Measurements from ENCODE around the gene DDAH2.

Gene DDAH2

DNA sequence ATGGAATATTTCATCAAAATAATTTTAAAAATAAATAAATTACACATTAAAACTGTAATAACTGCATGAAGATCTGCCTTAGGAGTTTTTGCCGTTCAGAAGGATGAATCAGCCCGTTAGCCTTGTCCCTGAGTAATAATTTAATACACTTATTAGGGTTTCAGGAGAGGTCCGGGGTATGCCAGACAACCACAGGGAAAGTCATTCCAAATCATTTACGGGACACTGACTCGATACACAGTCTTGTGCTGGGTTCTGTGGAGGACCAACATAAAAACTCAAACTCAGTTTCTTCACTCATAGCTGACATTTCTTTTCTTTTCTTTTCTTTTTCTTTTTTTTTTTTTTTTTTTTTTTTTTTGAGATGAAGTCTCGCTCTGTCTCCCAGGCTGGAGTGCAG, 23.2 kb downstream of the DDAH2 start:
- TF ChIP-seq, protein P1, sequence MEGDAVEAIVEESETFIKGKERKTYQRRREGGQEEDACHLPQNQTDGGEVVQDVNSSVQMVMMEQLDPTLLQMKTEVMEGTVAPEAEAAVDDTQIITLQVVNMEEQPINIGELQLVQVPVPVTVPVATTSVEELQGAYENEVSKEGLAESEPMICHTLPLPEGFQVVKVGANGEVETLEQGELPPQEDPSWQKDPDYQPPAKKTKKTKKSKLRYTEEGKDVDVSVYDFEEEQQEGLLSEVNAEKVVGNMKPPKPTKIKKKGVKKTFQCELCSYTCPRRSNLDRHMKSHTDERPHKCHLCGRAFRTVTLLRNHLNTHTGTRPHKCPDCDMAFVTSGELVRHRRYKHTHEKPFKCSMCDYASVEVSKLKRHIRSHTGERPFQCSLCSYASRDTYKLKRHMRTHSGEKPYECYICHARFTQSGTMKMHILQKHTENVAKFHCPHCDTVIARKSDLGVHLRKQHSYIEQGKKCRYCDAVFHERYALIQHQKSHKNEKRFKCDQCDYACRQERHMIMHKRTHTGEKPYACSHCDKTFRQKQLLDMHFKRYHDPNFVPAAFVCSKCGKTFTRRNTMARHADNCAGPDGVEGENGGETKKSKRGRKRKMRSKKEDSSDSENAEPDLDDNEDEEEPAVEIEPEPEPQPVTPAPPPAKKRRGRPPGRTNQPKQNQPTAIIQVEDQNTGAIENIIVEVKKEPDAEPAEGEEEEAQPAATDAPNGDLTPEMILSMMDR (IDR thresholded peaks at IDR 0.05; ENCODE audit: insufficient read depth, low read depth, low read length, missing control alignments) = no peak

DNA sequence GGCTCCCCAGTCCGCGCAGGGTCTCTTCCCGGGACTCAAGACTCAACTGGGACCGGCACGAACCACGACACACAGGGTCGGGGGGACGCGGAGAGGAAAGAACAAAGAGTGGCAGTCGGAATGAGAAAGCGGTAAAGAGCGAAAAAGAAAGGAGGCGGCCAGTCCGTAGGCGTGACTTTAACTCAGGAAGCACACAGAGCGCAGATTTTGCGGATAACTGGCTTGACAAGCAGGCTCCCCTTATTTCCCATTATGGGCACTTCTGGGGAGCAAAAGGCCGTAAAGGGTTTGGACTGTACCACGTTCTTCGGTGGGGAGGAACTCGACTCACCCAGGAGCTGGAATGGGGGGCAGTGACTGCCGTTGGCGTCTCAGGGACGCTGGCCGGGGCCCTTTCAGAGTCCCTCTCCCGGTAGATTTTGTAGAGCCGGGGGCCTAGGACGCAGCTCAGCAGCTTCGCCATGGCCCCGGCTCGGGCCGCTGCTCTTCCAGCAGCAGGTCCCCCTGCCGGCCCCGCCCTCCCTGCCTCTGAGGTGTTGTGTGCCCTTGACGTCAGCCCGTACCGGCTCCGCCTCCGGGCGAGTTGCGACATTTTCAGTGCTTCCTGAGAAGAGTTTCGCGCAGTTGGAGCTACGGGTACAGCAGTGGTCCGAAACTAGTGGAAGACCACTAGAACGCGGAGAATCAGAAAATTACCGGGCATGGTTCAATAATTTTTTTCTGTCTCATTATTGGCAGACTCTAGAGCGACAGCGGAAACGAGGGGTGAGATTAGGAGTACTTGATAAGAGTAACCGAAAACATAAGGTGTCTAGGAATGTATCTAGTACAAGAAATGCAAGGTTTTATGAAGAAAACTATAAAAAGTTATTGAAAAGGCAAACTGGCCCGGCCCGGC, 26.0 kb downstream of the DDAH2 start, which contains the start of gene ABHD16A:
Gene ABHD16A, minus strand, starts transcription at position 506 of the 898 bp plus-strand sequence. Its CDS starts 43 bp downstream, at position 463.
- DNase-seq (ENCODE audit: low read depth) = peak; percentile 99
- peak within 1 kb of the TSS; percentile 85 for H3K4me3 ChIP-seq (ENCODE audit: low read depth, low read length)
- TF ChIP-seq, protein P1 (IDR thresholded peaks at IDR 0.05; ENCODE audit: insufficient read depth, low read depth, low read length, missing control alignments) = no peak

More for the DNA sequence above, 23.2 kb downstream of the DDAH2 start:
- H3K4me3 ChIP-seq (ENCODE audit: low read depth, low read length) = no peak overlapping the region
- no peak for DNase-seq (ENCODE audit: low read depth)

DNA sequence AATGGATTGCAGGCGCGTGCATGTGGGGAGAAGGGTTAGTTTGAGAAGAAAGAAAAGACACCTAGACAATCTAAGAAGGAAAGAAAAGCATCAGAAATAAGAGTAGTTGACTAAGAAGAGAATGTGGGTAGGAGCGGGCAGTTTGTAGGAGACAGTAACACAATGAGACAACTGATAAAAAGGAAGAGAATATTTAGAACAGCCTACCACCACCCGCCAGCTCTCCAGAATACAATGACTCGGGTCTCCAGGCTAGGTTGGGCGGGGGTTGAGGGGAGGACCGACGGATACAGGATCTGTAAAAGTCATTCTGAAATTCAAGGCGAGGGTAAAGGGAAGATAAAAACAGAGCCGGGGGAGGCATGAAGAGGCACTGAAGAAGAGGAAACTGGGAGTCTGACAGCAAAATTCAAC, 26.7 kb downstream of the DDAH2 start:
- TF ChIP-seq, protein P1 (IDR thresholded peaks at IDR 0.05; ENCODE audit: insufficient read depth, low read depth, low read length, missing control alignments) = no peak
- peak overlapping the region; percentile 85 for H3K4me3 ChIP-seq (ENCODE audit: low read depth, low read length)
- no peak for DNase-seq (ENCODE audit: low read depth)

DNA sequence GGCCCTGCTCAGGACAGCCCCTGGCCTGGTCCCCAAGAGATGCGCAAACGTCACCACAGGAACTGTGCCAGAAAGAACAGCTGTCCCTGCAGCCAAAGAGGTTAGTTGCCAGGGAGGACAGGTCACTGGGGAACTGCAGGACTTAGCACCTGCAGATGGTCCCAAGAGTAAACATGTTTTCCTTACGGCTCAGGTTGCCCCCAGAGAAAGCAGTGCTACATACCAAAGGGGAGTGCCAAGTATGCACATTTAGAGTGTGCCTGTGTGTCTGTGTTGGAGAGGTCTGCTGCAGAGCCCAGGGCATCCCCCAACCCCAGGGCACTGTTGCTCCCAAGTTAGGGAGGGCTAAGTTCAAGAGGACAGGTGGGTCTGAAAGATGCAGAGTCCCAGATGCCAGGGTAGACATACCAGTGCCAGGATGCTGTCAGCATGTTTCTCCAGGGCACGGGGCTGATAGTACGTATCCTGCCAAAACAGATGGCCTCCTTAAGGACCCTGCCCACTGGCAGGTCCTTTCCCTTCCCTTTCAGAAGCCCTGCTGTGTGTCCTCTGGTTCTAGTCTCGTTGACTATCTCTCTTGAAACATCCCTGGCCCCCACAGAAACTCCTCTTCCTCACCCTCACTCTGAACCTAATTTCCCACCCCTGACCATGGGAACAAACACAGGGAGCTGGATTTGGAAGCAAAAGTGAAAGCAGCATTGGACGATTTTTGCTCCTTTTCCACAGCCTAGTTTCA, 27.3 kb downstream of the DDAH2 start:
- TF ChIP-seq, protein P1 (IDR thresholded peaks at IDR 0.05; ENCODE audit: insufficient read depth, low read depth, low read length, missing control alignments) = no peak
- peak overlapping the region; percentile 85 for H3K4me3 ChIP-seq (ENCODE audit: low read depth, low read length)
- DNase-seq (ENCODE audit: low read depth) = no peak

DNA sequence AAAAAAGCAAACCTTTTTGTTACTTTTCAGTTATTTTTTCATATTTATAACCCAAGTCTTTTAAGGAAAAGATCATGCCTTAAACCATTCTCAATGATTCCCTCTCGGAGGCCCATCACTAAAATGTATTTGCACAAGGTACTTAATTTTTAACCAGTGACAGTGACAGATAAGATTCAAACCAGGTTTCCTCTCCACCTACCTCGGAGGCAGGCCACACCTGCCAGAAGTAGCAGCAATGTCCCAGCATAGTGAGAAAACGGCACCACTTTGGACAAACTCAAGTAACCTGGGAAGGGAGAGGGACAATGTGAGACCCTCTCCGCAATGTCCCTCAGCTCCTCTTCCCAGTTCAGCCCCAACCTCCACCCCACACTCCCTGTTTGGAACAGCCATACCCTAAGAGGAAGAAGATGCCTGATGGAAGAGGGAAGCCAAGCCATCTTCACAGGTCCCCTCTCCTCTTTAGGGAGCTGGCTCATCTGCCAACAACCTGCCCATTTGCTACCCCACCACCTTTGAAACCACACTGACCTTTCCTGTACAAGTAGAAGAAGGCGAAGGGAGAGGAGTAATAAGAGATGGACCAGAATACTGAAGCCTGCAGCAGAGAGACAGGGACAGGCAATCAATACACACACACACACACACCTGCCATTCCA, 28.2 kb downstream of the DDAH2 start:
- no peak overlapping the region for H3K4me3 ChIP-seq (ENCODE audit: low read depth, low read length)
- DNase-seq (ENCODE audit: low read depth) = no peak
- TF ChIP-seq, protein P1 (IDR thresholded peaks at IDR 0.05; ENCODE audit: insufficient read depth, low read depth, low read length, missing control alignments) = no peak

DNA sequence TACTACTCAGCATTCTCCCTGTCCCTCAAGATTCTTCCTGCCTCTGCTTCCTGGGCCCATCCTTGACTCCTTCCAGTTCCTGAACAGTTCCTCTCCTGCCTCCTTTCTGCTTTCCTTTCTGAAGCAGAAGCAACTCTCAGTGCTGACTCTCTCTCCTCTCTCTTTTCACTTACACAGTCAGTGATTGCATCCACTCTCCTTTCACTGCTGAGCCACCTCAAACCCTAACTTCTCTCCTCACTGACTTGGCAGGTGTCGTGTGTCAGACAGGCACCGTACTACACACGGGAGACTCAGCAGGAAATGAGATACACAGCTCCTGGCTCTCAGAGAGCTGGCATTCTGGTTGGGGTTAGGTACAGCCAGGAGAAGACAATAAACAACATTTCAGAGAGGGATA, 31.5 kb downstream of the DDAH2 start:
- H3K4me3 ChIP-seq (ENCODE audit: low read depth, low read length) = no peak overlapping the region
- TF ChIP-seq, protein P1 (IDR thresholded peaks at IDR 0.05; ENCODE audit: insufficient read depth, low read depth, low read length, missing control alignments) = no peak
- DNase-seq (ENCODE audit: low read depth) = no peak
